SK-N-SH (cell line): ENCODE results near the gene SDCCAG8. TPM values are rescaled to one million over a fixed set of nuclear protein-coding genes. Genes with fewer than 3 reads are reported as not detected.

Experiments
- CTCF ChIA-PET: fragments of 300-600, 350-600 bp; formaldehyde crosslinking; extraction: SDS; loops from one replicate; lab custom pipeline; 2021; lab: Yijun Ruan, JAX
- POLR2A ChIA-PET: fragments of 350-600 bp; sonication (Branson Sonifier 250); formaldehyde crosslinking; extraction: SDS; loops from one replicate; lab custom pipeline; 2020; ENCODE audit warnings: antibody characterized with exemption, inconsistent platforms; lab: Yijun Ruan, JAX
- DNase-seq: peaks from one replicate; pipeline ENCODE4 v3.0.0; 2012
- H2AFZ ChIP-seq: fragments of 200-600 bp; sonication (generic); 2 replicates; pipeline ENCODE4 v1.8.1; 2016; ENCODE audit warnings: antibody characterized with exemption, mild to moderate bottlenecking, low read depth
- H3F3A ChIP-seq: fragments of 200-600 bp; sonication (generic); replicated peaks from 2 replicates; pipeline ENCODE3; 2016; ENCODE audit warnings: antibody characterized with exemption, mild to moderate bottlenecking; ENCODE audit not compliant: insufficient read depth
- H3K27ac ChIP-seq, 2 experiments: fragments of 200-500 bp in 1 of 2; fragments of 200-600 bp in 1 of 2; sonication (Bioruptor generic) in 1 of 2; sonication (generic), shearing (Covaris generic) in 1 of 2; 2 replicates each; pipeline versions ENCODE4 v1.5.1 to v1.6.1; 2014 to 2016; ENCODE audit warnings: low read depth in 2 of 2, inconsistent platforms in 1 of 2, low read length in 1 of 2, mild to moderate bottlenecking in 1 of 2, mixed read lengths in 1 of 2
- H3K27me3 ChIP-seq: fragments of 200-600 bp; sonication (generic), shearing (Covaris generic); 2 replicates; pipeline ENCODE4 v1.6.1; 2016; ENCODE audit warnings: mixed run types; ENCODE audit not compliant: insufficient read depth
- H3K36me3 ChIP-seq, 2 experiments: fragments of 200-500 bp in 1 of 2; fragments of 200-600 bp in 1 of 2; sonication (Bioruptor generic) in 1 of 2; sonication (generic) in 1 of 2; replicated peaks in 1 of 2; 2 replicates each; pipeline versions ENCODE3 to v1.5.1; 2014 to 2016; ENCODE audit warnings: low read length in 1 of 2, mild to moderate bottlenecking in 1 of 2; ENCODE audit not compliant: insufficient read depth in 2 of 2, control insufficient read depth in 1 of 2
- H3K4me1 ChIP-seq, 2 experiments: fragments of 200-500 bp in 1 of 2; fragments of 200-600 bp in 1 of 2; sonication (Bioruptor generic) in 1 of 2; sonication (generic), shearing (Covaris generic) in 1 of 2; 2 replicates each; pipeline versions ENCODE4 v1.5.1 to v1.6.1; 2014 to 2016; ENCODE audit warnings: low read depth in 1 of 2, low read length in 1 of 2, mixed run types in 1 of 2; ENCODE audit not compliant: insufficient read depth in 2 of 2, control insufficient read depth in 1 of 2
- H3K4me2 ChIP-seq: fragments of 200-600 bp; sonication (generic), shearing (Covaris generic); 2 replicates; pipeline ENCODE4 v1.6.1; 2017; ENCODE audit warnings: mixed run types
- H3K4me3 ChIP-seq, 2 experiments: fragments of 200-500 bp in 1 of 2; fragments of 200-600 bp in 1 of 2; sonication (Bioruptor generic) in 1 of 2; sonication (generic), shearing (Covaris generic) in 1 of 2; 2 replicates each; pipeline versions ENCODE4 v1.5.1 to v1.8.1; 2014 to 2016; ENCODE audit warnings: low read depth in 2 of 2, inconsistent platforms in 1 of 2, low read length in 1 of 2, mild to moderate bottlenecking in 1 of 2, mixed read lengths in 1 of 2, moderate library complexity in 1 of 2
- H3K79me2 ChIP-seq: fragments of 200-600 bp; sonication (generic); 2 replicates; pipeline ENCODE4 v1.8.1; 2017; ENCODE audit warnings: mild to moderate bottlenecking; ENCODE audit not compliant: insufficient read depth
- H3K9ac ChIP-seq: fragments of 200-600 bp; sonication (generic); 2 replicates; pipeline ENCODE4 v1.6.1; 2017; ENCODE audit warnings: mixed run types
- H3K9me2 ChIP-seq: fragments of 200-600 bp; sonication (generic); 2 replicates; pipeline ENCODE4 v1.6.1; 2017; ENCODE audit warnings: mixed run types
- H3K9me3 ChIP-seq: fragments of 200-600 bp; sonication (generic); 2 replicates; pipeline ENCODE4 v1.6.1; 2017; ENCODE audit warnings: mixed run types, mild to moderate bottlenecking, moderate library complexity
- H4K20me1 ChIP-seq: fragments of 200-600 bp; sonication (generic); 2 replicates; pipeline ENCODE4 v1.6.1; 2017; ENCODE audit warnings: mild to moderate bottlenecking, mixed run types; ENCODE audit not compliant: insufficient read depth
- ELF1 ChIP-seq: IDR thresholded peaks from 2 replicates; pipeline ENCODE4 v1.4.0; 2012
- EP300 ChIP-seq, 2 experiments: IDR thresholded peaks; 2 replicates each; pipeline versions ENCODE4 v1.4.0 to v1.6.1; 2012; ENCODE audit warnings: borderline replicate concordance in 1 of 2, low read depth in 1 of 2, low read length in 1 of 2
- EZH2phosphoT487 ChIP-seq: fragments of 200-600 bp; sonication (generic); IDR thresholded peaks from 2 replicates; pipeline ENCODE4 v1.6.1; 2017; ENCODE audit warnings: low read depth, mixed run types, mild to moderate bottlenecking, antibody characterized with exemption, moderate library complexity, borderline replicate concordance
- FOSL2 ChIP-seq: IDR thresholded peaks from 2 replicates; pipeline ENCODE4 v1.4.0; 2012; ENCODE audit warnings: low read depth, mild to moderate bottlenecking, moderate library complexity, borderline replicate concordance
- FOXM1 ChIP-seq: IDR thresholded peaks from 2 replicates; pipeline ENCODE4 v1.4.0; 2012; ENCODE audit warnings: low read depth, mild to moderate bottlenecking
- GATA2 ChIP-seq: sonication (generic); formaldehyde crosslinking; IDR thresholded peaks from 2 replicates; pipeline ENCODE4 v1.5.0; 2020; ENCODE audit warnings: mild to moderate bottlenecking, missing genetic modification reagents
- MXI1 ChIP-seq: IDR thresholded peaks from 2 replicates; pipeline ENCODE4 v1.6.1; 2012; ENCODE audit warnings: mild to moderate bottlenecking, low read depth, low read length, improper control_type of control experiment
- NRF1 ChIP-seq: IDR thresholded peaks from 2 replicates; pipeline ENCODE4 v1.6.1; 2012; ENCODE audit warnings: low read depth, mild to moderate bottlenecking, low read length
- RAD21 ChIP-seq: IDR thresholded peaks from 2 replicates; pipeline ENCODE4 v1.6.1; 2012; ENCODE audit warnings: mild to moderate bottlenecking, low read length
- RCOR1 ChIP-seq: fragments of 150-350 bp; IDR thresholded peaks from 2 replicates; pipeline ENCODE4 v1.6.1; 2017; ENCODE audit warnings: antibody characterized with exemption, low read length
- RFX5 ChIP-seq: IDR thresholded peaks from 2 replicates; pipeline ENCODE4 v1.6.1; 2012; ENCODE audit warnings: mild to moderate bottlenecking, improper control_type of control experiment, low read length
- SIN3A ChIP-seq: IDR thresholded peaks from 2 replicates; pipeline ENCODE4 v1.6.1; 2012; ENCODE audit warnings: low read depth, mild to moderate bottlenecking, low read length, moderate library complexity, borderline replicate concordance
- TEAD4 ChIP-seq: IDR thresholded peaks from 2 replicates; pipeline ENCODE4 v1.4.0; 2012; ENCODE audit warnings: mild to moderate bottlenecking, borderline replicate concordance; ENCODE audit not compliant: insufficient read depth
- WGBS: methylation state at CpG from one replicate; pipeline ENCODE4 v1.1.6; 2017; ENCODE audit warnings: low lambda C conversion rate; 5-methylcytosine and 5-hydroxymethylcytosine counted together
- polyA plus RNA-seq, 3 experiments: library from polyadenylated mRNA; depleted of rRNA; stranded (reverse); fragments of >200 nt; gene quantifications; 2 replicates each; pipeline ENCODE4 v1.2.3, GENCODE V29; 2012
- TF ChIP-seq, protein P1 (sequence below): fragments of 150-350 bp; IDR thresholded peaks from 2 replicates; pipeline ENCODE4 v1.6.1; 2016; ENCODE audit warnings: mild to moderate bottlenecking, low read depth, low read length
- TF ChIP-seq, protein P2 (sequence below): IDR thresholded peaks from 2 replicates; pipeline ENCODE4; 2012

The SDCCAG8 gene
- polyA plus RNA-seq, 1 of the 3 experiments (the other 2 are of a cell fraction): 22.7 TPM

DNA sequence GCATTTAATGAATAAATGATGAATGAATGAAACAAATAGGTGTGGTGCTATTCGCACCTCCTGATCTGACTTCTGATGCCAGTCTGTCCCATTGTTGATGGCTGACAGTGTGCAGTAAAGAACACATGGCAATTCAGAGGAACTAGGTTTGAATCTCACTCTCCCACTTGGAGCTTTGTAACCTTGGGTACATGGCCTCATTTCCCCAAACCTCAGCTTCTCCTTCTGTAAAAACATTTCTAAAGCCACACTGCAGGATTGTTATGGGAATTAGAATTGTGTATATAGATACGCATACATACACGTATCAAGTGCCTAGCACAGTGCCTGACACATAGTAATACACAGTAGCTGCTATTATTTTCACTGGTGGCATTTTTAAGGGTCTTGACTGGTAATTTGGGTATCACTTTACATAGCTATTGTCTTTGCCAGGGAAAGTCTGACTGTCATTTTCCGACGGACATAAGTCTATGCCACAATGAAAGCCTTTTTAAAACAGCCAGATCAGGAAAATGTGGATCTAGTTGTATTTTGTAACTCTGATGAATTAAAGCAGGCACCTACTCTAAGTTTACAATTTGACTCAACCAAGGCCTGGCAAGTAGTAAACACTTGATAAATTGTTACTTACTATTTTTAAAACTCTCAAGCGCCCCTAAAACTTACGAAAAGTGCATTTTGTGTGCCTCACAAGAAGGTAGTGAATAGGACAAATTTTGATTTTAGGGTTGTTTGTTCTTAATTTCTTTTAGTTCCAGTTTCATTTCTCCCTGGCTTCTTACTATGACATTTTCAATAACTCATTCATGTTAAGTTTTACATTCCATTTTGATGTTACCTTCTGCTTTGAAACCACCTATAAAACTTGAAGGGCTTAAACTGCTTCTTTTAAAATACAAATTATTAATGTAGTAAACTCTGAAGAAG lies 164.4 kb downstream of the SDCCAG8 start (continued):
- TF ChIP-seq, protein P1, sequence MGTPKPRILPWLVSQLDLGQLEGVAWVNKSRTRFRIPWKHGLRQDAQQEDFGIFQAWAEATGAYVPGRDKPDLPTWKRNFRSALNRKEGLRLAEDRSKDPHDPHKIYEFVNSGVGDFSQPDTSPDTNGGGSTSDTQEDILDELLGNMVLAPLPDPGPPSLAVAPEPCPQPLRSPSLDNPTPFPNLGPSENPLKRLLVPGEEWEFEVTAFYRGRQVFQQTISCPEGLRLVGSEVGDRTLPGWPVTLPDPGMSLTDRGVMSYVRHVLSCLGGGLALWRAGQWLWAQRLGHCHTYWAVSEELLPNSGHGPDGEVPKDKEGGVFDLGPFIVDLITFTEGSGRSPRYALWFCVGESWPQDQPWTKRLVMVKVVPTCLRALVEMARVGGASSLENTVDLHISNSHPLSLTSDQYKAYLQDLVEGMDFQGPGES: no peak
- TF ChIP-seq ELF1 (no peak), TEAD4 (no peak), EZH2phosphoT487 (no peak), GATA2 (no peak), FOXM1 (no peak)

DNA sequence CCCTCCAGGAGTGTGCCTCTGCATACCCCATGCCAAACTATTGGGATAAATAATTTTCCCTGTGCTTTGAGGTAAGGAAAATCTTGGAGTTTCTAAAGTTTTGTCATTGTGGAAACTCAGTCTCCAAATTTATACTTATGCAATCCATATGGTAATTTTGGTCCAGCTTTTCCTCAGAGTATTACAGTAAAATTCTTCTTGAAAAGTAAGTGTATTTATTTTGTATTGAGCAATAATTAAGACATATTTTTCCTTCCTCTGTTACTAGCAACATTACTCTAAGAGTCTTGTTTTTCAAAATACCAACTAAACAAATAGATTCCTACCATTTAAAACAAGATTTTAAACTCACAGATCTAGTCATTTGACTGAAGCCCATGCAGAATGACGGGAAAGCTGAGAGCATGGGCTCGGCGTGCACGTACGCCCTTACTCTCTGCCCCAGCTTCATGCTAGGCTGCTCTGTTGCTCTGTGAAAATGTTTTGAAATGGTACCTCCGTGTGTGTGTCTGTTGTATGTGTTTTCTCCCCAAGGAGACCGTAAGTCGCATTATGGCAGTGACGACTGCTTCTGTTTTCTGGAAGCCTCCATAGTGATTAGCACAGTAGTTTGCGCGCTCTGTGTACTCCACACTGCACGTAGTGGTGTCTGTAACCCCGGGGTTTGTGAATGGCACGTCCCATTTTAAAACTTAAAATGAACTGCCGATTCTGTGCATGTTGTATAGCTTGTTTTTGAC lies 165.3 kb downstream of the SDCCAG8 start:
- CTCF ChIA-PET: interaction anchor here (1.1 to 1.7 kb wide), 5 partner anchors 11 to 254 kb away, joined by 3 to 7 read pairs (median 3); no protein-coding TSS in a partner anchor
- no peaks in the 10 kb centered on the region for H3K9me2 ChIP-seq
- H2AFZ ChIP-seq: peak overlapping the region; percentile 2; the same call in 1 of the 2 replicates
- no peak for DNase-seq
- H3K9me3 ChIP-seq: no peaks in the 10 kb centered on the region
- POLR2A ChIA-PET: interaction anchor here (1.1 to 1.2 kb wide), 2 partner anchors 12 to 29 kb away, joined by 3 to 5 read pairs; no protein-coding TSS in a partner anchor
- no peaks in the 10 kb centered on the region for H3K79me2 ChIP-seq
- peaks cover 0 to 11% of the 10 kb centered on the region in 2 experiments; a peak in 2 of 4 replicates for H3K4me1 ChIP-seq
- TF ChIP-seq ELF1 (no peak), FOSL2 (no peak), EP300 (IDR thresholded peaks at IDR 0.05; ENCODE audit: borderline replicate concordance in 1 of 2, low read depth in 1 of 2, low read length in 1 of 2) (no peak), MXI1 (no peak), RAD21 (no peak), SIN3A (no peak), NRF1 (no peak), RFX5 (no peak), EZH2phosphoT487 (no peak), FOXM1 (no peak), RCOR1 (no peak)
- TF ChIP-seq, protein P2, sequence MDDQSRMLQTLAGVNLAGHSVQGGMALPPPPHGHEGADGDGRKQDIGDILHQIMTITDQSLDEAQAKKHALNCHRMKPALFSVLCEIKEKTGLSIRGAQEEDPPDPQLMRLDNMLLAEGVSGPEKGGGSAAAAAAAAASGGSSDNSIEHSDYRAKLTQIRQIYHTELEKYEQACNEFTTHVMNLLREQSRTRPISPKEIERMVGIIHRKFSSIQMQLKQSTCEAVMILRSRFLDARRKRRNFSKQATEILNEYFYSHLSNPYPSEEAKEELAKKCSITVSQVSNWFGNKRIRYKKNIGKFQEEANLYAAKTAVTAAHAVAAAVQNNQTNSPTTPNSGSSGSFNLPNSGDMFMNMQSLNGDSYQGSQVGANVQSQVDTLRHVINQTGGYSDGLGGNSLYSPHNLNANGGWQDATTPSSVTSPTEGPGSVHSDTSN: no peak
- H3K36me3 ChIP-seq: peaks cover 4 to 37% of the 10 kb centered on the region in 2 experiments
- peak overlapping the region; percentile 51 for H3K4me2 ChIP-seq
- 69% methylated on average over 15 of the region's 15 CpGs for WGBS
- peak overlapping the region; percentile 33 to 91 for H3K27ac ChIP-seq
- peak overlapping the region; percentile 9 to 36; a peak in 3 of 4 replicates for H3K4me3 ChIP-seq
- H3K9ac ChIP-seq: peak overlapping the region; percentile 20; the same call in 1 of the 2 replicates
- H4K20me1 ChIP-seq: no peaks in the 10 kb centered on the region
- no peaks in the 10 kb centered on the region for H3F3A ChIP-seq
- H3K27me3 ChIP-seq: no peaks in the 10 kb centered on the region
